ENCODE measurements around the gene S100A16.

Gene S100A16

GRCh38 chr1:153572569-153573015 lies 40.3 kb downstream of the S100A16 start:
- peak; percentile 96 for TF ChIP-seq CTCF (IDR thresholded peaks at IDR 0.05; ENCODE audit: low read depth, low read length)

GRCh38 chr1:153571706-153572105 lies 41.2 kb downstream of the S100A16 start:
- TF ChIP-seq CTCF (IDR thresholded peaks at IDR 0.05; ENCODE audit: low read depth, low read length): no peak
- DNase-seq (ENCODE audit: extremely low read depth, low read depth): no peak

More at GRCh38 chr1:153572569-153573015, 40.3 kb downstream of the S100A16 start:
- peak; percentile 55 for DNase-seq (ENCODE audit: extremely low read depth, low read depth)

GRCh38 chr1:153570874-153571273 lies 42.1 kb downstream of the S100A16 start:
- TF ChIP-seq CTCF (IDR thresholded peaks at IDR 0.05; ENCODE audit: low read depth, low read length): no peak
- no peak for DNase-seq (ENCODE audit: extremely low read depth, low read depth)

- DNase-seq (ENCODE audit: extremely low read depth, low read depth): no peak
- no peak for TF ChIP-seq CTCF (IDR thresholded peaks at IDR 0.05; ENCODE audit: low read depth, low read length)
Observed at GRCh38 chr1:153569465-153569864, 43.5 kb downstream of the S100A16 start.

GRCh38 chr1:153568367-153569099 lies 44.4 kb downstream of the S100A16 start:
- TF ChIP-seq CTCF (IDR thresholded peaks at IDR 0.05; ENCODE audit: low read depth, low read length): peak; percentile 98
- DNase-seq (ENCODE audit: extremely low read depth, low read depth): peak; percentile 55

- no peak for DNase-seq (ENCODE audit: extremely low read depth, low read depth)
Observed at GRCh38 chr1:153567621-153568366, 45.1 kb downstream of the S100A16 start.

More at GRCh38 chr1:153567621-153568366, 45.1 kb downstream of the S100A16 start:
- TF ChIP-seq CTCF (IDR thresholded peaks at IDR 0.05; ENCODE audit: low read depth, low read length): no peak
